HCT116 (cell line): Measurements from ENCODE around the gene GPNMB. TPM values are rescaled to one million over a fixed set of nuclear protein-coding genes. Genes with fewer than 3 reads are reported as not detected.
"Not testable (repeated sequence)": the region's sequence is repeated elsewhere in the genome, so short reads cannot be mapped to it uniquely, and the experiment has no call there.

ENCODE experiments used
- ATAC-seq: fragments of 200-7000 bp; cut with Tn5 transposase; 2 replicates; pipeline ENCODE4 v1.9.1; 2020; ENCODE audit warnings: mild to moderate bottlenecking, moderate library complexity
- BruUV-seq: library from RNA; stranded (reverse); fragments of 400-500 nt; replicated peaks from 2 replicates; lab custom pipeline; 2021; lab: Mats Ljungman, UMichigan
- CTCF ChIA-PET: fragments of 300-600 bp; sonication (Branson Sonifier 250); formaldehyde crosslinking; loops from one replicate; lab custom pipeline; 2021; ENCODE audit warnings: antibody characterized with exemption; lab: Charles Lee
- POLR2A ChIA-PET: fragments of 300-600, 350-600 bp; sonication (Branson Sonifier 250); formaldehyde crosslinking; loops from one replicate; lab custom pipeline; 2021; ENCODE audit warnings: antibody characterized with exemption; lab: Charles Lee
- RAD21 ChIA-PET, 2 experiments: fragments of 300-600 bp; sonication (Branson Sonifier 250); formaldehyde crosslinking; loops; one replicate each; lab custom pipeline; 2023; ENCODE audit warnings: low total read pairs in 2 of 2; ENCODE audit not compliant: uncharacterized antibody in 2 of 2, unreplicated experiment in 2 of 2, low non-redundant PET in 1 of 2; lab: Charles Lee
- DNase-seq: peaks from one replicate; pipeline ENCODE4 v3.0.0-alpha.2; 2010; ENCODE audit warnings: low read depth, low spot score
- H2AFZ ChIP-seq: fragments of 200-600 bp; shearing (Covaris generic), sonication (generic); 2 replicates; pipeline ENCODE4 v1.6.1; 2017; ENCODE audit warnings: low read depth, mixed run types, mixed read lengths, antibody characterized with exemption, low read length; ENCODE audit not compliant: poor library complexity, severe bottlenecking
- H3K27ac ChIP-seq: 2 replicates; pipeline ENCODE4 v1.5.1; 2012; ENCODE audit warnings: low read depth, low read length
- H3K27me3 ChIP-seq: fragments of 200-600 bp; sonication (generic); 2 replicates; pipeline ENCODE4 v1.6.1; 2016; ENCODE audit warnings: mixed run types, low read length, mixed read lengths; ENCODE audit not compliant: insufficient read depth
- H3K36me3 ChIP-seq, 2 experiments: fragments of 200-500 bp in 1 of 2; fragments of 200-600 bp in 1 of 2; sonication (Bioruptor generic) in 1 of 2; sonication (generic) in 1 of 2; 2 replicates each; pipeline versions ENCODE4 v1.5.1 to v1.6.1; 2014 to 2016; ENCODE audit warnings: low read length in 2 of 2, inconsistent platforms in 1 of 2, mixed read lengths in 1 of 2, mixed run types in 1 of 2; ENCODE audit not compliant: insufficient read depth in 2 of 2, control insufficient read depth in 1 of 2
- H3K4me1 ChIP-seq, 2 experiments: fragments of 200-600 bp in 1 of 2; sonication (generic) in 1 of 2; 2 replicates each; pipeline versions ENCODE4 v1.5.1 to v1.6.1; 2012 to 2017; ENCODE audit warnings: low read length in 2 of 2, inconsistent platforms in 1 of 2, mild to moderate bottlenecking in 1 of 2, mixed read lengths in 1 of 2, mixed run types in 1 of 2, moderate library complexity in 1 of 2; ENCODE audit not compliant: insufficient read depth in 2 of 2, control insufficient read depth in 1 of 2
- H3K4me2 ChIP-seq: fragments of 200-600 bp; sonication (generic); 2 replicates; pipeline ENCODE4 v1.6.1; 2017; ENCODE audit warnings: mixed run types, low read length, mixed read lengths
- H3K4me3 ChIP-seq, 2 experiments: fragments of 200-600 bp in 1 of 2; sonication (generic) in 1 of 2; replicated peaks in 1 of 2; 2 replicates each; pipeline ENCODE4 v1.5.1; 2011 to 2016; ENCODE audit warnings: low read length in 2 of 2, control low read depth in 1 of 2, low read depth in 1 of 2, mild to moderate bottlenecking in 1 of 2, mixed read lengths in 1 of 2, mixed run types in 1 of 2
- H3K79me2 ChIP-seq: fragments of 200-600 bp; sonication (generic); 2 replicates; pipeline ENCODE4 v1.6.1; 2017; ENCODE audit warnings: mild to moderate bottlenecking, mixed run types, low read length, moderate library complexity, mixed read lengths; ENCODE audit not compliant: insufficient read depth
- H3K9ac ChIP-seq: fragments of 200-600 bp; sonication (generic); 2 replicates; pipeline ENCODE4 v1.6.1; 2016; ENCODE audit warnings: low read length, mixed read lengths
- H3K9me2 ChIP-seq: fragments of 200-600 bp; sonication (generic), shearing (Covaris generic); 2 replicates; pipeline ENCODE4 v1.6.1; 2017; ENCODE audit warnings: mixed run types, mild to moderate bottlenecking, moderate library complexity; ENCODE audit not compliant: insufficient read depth
- H3K9me3 ChIP-seq, 2 experiments: fragments of 200-500 bp in 1 of 2; fragments of 200-600 bp in 1 of 2; sonication (Bioruptor generic) in 1 of 2; sonication (generic) in 1 of 2; 2 replicates each; pipeline ENCODE4 v1.6.1; 2014 to 2017; ENCODE audit warnings: low read length in 2 of 2, mixed read lengths in 2 of 2, inconsistent platforms in 1 of 2, low read depth in 1 of 2, mild to moderate bottlenecking in 1 of 2, mixed run types in 1 of 2, moderate library complexity in 1 of 2; ENCODE audit not compliant: control insufficient read depth in 1 of 2, insufficient read depth in 1 of 2
- H4K20me1 ChIP-seq: fragments of 200-600 bp; sonication (generic), shearing (Covaris generic); 2 replicates; pipeline ENCODE4 v1.6.1; 2017; ENCODE audit warnings: mixed run types, mild to moderate bottlenecking, moderate library complexity; ENCODE audit not compliant: insufficient read depth
- ATF3 ChIP-seq: IDR thresholded peaks from 2 replicates; pipeline ENCODE4 v1.6.1; 2012
- CEBPB ChIP-seq: IDR thresholded peaks from 2 replicates; pipeline ENCODE4 v1.6.1; 2012; ENCODE audit warnings: low read depth
- EGR1 ChIP-seq: IDR thresholded peaks from 2 replicates; pipeline ENCODE4 v1.6.1; 2012; ENCODE audit warnings: low read depth
- ELF1 ChIP-seq: IDR thresholded peaks from 2 replicates; pipeline ENCODE4 v1.6.1; 2012; ENCODE audit warnings: low read depth, borderline replicate concordance
- EZH2 ChIP-seq: fragments of 200-600 bp; sonication (generic); IDR thresholded peaks from 2 replicates; pipeline ENCODE4 v1.6.1; 2017; ENCODE audit warnings: antibody characterized with exemption, mixed run types
- EZH2phosphoT487 ChIP-seq: fragments of 200-600 bp; IDR thresholded peaks from 2 replicates; pipeline ENCODE4 v1.6.1; 2018; ENCODE audit warnings: antibody characterized with exemption, borderline replicate concordance
- JUND ChIP-seq: IDR thresholded peaks from 2 replicates; pipeline ENCODE4 v1.6.1; 2012
- RAD21 ChIP-seq: IDR thresholded peaks from 2 replicates; pipeline ENCODE4 v1.6.1; 2012; ENCODE audit warnings: low read depth, mild to moderate bottlenecking
- SRF ChIP-seq: IDR thresholded peaks from 2 replicates; pipeline ENCODE4 v1.6.1; 2012; ENCODE audit warnings: low read depth
- ZBTB33 ChIP-seq: IDR thresholded peaks from 2 replicates; pipeline ENCODE4 v1.6.1; 2011; ENCODE audit warnings: mild to moderate bottlenecking, low read length, moderate library complexity; ENCODE audit not compliant: insufficient replicate concordance; ENCODE audit errors: extremely low read depth
- ZNF274 ChIP-seq: fragments of 200-500 bp; sonication (Bioruptor generic); IDR thresholded peaks from 2 replicates; pipeline ENCODE4 v1.6.1; 2014; ENCODE audit warnings: mild to moderate bottlenecking, low read depth, low read length, inconsistent platforms
- intact Hi-C: fragments of 100-400 bp; cut with micrococcal nuclease; formaldehyde crosslinking; loops from 2 replicates; pipeline ENCODE4 v1.10.0; 2022
- total RNA-seq: library from RNA; stranded (reverse); gene quantifications from one replicate; pipeline ENCODE4 v1.2.1, GENCODE V29; 2021; ENCODE audit not compliant: unreplicated experiment

Gene GPNMB
- total RNA-seq, 1 experiment from 2014 or later, result 2.8 TPM

- H4K20me1 ChIP-seq, result no peaks in the 10 kb centered on the region
- intact Hi-C loops, result no loop called here
- TF ChIP-seq EZH2 (no peak), CEBPB (no peak), ZBTB33 (no peak), ATF3 (no peak), ELF1 (no peak), SRF (no peak), RAD21 (no peak), EGR1 (no peak), EZH2phosphoT487 (no peak), ZNF274 (no peak), JUND (no peak)
- H3K4me2 ChIP-seq, result no peak overlapping the region
- CTCF ChIA-PET, result no interaction called here
- no peak overlapping the region for H2AFZ ChIP-seq
- H3K79me2 ChIP-seq, result no peaks in the 10 kb centered on the region
- ATAC-seq (peak; percentile 60), DNase-seq (no peak)
- H3K4me1 ChIP-seq, result peaks cover 5 to 8% of the 10 kb centered on the region in 2 experiments; a peak in 2 of 4 replicates
- no peak overlapping the region for H3K9ac ChIP-seq
- no peak overlapping the region for H3K27ac ChIP-seq
- H3K27me3 ChIP-seq, result no peaks in the 10 kb centered on the region
- no TSS peak for BruUV-seq
- RAD21 ChIA-PET, result no interaction called here
- POLR2A ChIA-PET, result no interaction called here
- H3K36me3 ChIP-seq, result no peaks in the 10 kb centered on the region
- no peaks in the 10 kb centered on the region for H3K9me3 ChIP-seq
- no peak overlapping the region for H3K4me3 ChIP-seq
- no peaks in the 10 kb centered on the region for H3K9me2 ChIP-seq
Observed at GRCh38 chr7:23222439-23223030, 24.0 kb upstream of the GPNMB start.

DNA sequence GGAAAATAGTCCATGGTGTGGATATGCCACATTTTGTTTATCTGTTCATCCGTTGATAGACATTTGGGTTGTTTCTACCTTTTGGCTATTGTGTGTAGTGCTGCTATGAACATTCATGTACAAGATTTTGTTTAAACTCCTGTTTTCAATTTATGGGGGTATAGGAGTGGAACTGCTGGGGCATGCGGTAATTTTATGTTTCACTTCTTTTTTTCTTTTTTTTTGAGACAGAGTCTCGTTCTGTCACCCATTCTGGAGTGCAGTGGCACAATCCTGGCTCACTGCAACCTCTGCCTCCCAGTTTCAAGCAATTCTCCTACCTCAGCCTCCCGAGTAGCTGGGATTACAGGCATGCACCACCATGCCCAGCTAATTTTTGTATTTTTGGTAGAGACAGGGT, 22.2 kb upstream of the GPNMB start:
- H3K79me2 ChIP-seq, CTCF ChIA-PET, POLR2A ChIA-PET, H2AFZ ChIP-seq, H3K9me3 ChIP-seq, H3K27me3 ChIP-seq, intact Hi-C loops, H3K9me2 ChIP-seq, BruUV-seq, H3K4me2 ChIP-seq, H3K27ac ChIP-seq, RAD21 ChIA-PET, H3K9ac ChIP-seq, DNase-seq, ATAC-seq, H3K4me1 ChIP-seq, H3K36me3 ChIP-seq, H4K20me1 ChIP-seq, H3K4me3 ChIP-seq: not testable (repeated sequence)
